Right ventricle myocardium inferior (tissue), 1 donor: ENCODE results near the gene CCDC82. TPM values are rescaled to one million over a fixed set of nuclear protein-coding genes. Genes with fewer than 3 reads are reported as not detected.

Experiments
- ATAC-seq: fragments of 200-7000 bp; cut with Tn5 transposase; one replicate; pipeline ENCODE4 v1.9.1; 2020; ENCODE audit warnings: mild to moderate bottlenecking, moderate library complexity
- DNase-seq: peaks from one replicate; pipeline ENCODE4 v3.0.0; 2021; ENCODE audit errors: missing footprints
- intact Hi-C: fragments of 100-400 bp; cut with DNase I; formaldehyde crosslinking; loops from one replicate; pipeline ENCODE4 v1.11.0; 2022
- total RNA-seq: library from RNA; stranded (reverse); fragmentation: NEBNext Ultra II Directional; extraction: Animal tissue kit (Norgen Biotek cat#: 25700); gene quantifications from one replicate; pipeline ENCODE4 v1.2.1, GENCODE V29; 2021
- donor health status: DM: no; HTN: yes; CAD: no; lungs with severe emphysema.

The CCDC82 gene
- total RNA-seq, 1 donor from 2014 or later: 16.9 TPM

DNA sequence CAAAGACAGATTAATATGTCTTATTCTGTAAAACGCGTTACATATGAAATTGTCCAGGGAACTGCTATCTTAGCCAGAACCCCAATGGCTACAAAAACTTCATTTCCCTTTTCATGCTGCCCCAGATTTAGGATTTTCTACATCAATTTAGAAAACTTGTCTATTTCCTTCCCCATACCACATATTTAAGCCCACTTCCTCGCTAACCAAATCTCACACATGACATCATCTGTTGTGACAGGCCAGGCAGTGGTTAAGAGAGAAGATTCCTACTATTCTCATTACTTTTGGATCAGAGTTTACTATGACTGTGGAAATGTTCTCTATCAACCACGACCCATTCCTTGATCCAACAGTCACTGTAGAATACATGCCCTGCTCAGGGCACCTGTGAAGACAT is 15.9 kb downstream of the CCDC82 start:
- DNase-seq (no peak), ATAC-seq (no peak)
- intact Hi-C loops: no loop called here

- ATAC-seq (no peak), DNase-seq (no peak)
- intact Hi-C loops: no loop called here
Measured at GRCh38 chr11:96367342-96367741, 22.4 kb downstream of the CCDC82 start.

DNA sequence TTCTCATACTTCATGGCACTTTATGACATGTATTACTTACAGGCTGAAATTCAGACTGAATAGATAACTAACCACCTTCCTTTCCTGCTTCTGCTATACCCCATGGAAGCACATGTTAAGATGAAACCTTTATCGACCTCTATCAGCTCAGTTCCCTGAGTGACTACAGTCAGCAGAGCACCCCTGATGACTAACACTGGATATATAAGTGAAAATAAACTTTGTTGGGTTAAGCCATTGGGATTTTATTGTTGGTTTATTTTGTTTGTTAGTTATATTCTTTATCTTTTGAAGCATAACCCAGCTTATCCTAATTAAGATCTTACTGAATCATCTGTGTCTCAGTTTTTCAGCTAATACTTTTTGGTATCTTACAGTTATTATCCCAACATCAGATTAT is 23.7 kb downstream of the CCDC82 start:
- no peak for DNase-seq
- ATAC-seq: no peak
- intact Hi-C loops: no loop called here

GRCh38 chr11:96365493-96365892 is 24.2 kb downstream of the CCDC82 start:
- intact Hi-C loops: no loop called here

GRCh38 chr11:96361778-96362177 is 27.9 kb downstream of the CCDC82 start:
- intact Hi-C loops: no loop called here
- DNase-seq (no peak), ATAC-seq (no peak)

More at GRCh38 chr11:96365493-96365892, 24.2 kb downstream of the CCDC82 start:
- ATAC-seq (no peak), DNase-seq (no peak)

DNA sequence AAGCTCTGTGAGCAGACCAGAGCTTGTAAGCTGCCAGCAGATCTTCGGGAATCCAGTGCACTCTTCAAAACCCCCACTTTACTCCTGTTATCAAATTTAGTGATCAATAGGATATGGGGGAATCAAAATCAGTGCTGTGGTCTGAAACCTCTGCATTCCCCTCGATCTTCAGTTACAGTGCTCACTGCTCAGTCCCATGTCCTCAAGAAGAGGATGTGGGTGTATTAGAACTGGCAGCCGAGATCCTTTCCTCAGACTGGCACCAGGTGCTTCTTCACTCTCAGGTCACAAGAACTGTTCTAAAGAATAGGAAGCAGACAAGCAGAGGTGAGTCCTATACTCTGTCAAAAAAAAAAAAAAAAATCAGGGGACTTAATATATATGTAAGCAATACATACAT is 31.4 kb downstream of the CCDC82 start:
- DNase-seq (no peak), ATAC-seq (no peak)
- intact Hi-C loops: no loop called here

DNA sequence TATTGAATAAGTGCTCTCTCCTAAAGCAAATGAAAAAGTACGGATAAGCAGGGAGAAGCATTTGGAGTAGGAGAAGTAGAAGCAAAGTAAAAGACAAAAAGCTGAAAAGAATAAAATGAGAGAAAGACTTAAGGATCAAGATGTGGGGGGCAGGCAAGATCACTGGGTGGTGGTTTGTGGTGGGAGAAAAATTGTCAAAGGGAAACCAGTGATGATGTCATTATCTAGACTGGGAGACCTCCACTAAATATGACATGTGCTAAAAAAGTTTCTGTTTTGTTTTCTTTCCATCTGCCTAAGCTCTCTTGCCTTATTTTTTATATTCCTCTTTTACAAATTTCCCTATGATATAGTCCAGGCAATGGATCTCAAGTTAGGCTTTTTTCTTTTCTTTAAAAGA is 31.9 kb downstream of the CCDC82 start:
- ATAC-seq (no peak), DNase-seq (no peak)
- intact Hi-C loops: no loop called here

- no peak for DNase-seq
- intact Hi-C loops: no loop called here
- ATAC-seq: no peak
Measured at GRCh38 chr11:96356848-96357247, 32.9 kb downstream of the CCDC82 start.

DNA sequence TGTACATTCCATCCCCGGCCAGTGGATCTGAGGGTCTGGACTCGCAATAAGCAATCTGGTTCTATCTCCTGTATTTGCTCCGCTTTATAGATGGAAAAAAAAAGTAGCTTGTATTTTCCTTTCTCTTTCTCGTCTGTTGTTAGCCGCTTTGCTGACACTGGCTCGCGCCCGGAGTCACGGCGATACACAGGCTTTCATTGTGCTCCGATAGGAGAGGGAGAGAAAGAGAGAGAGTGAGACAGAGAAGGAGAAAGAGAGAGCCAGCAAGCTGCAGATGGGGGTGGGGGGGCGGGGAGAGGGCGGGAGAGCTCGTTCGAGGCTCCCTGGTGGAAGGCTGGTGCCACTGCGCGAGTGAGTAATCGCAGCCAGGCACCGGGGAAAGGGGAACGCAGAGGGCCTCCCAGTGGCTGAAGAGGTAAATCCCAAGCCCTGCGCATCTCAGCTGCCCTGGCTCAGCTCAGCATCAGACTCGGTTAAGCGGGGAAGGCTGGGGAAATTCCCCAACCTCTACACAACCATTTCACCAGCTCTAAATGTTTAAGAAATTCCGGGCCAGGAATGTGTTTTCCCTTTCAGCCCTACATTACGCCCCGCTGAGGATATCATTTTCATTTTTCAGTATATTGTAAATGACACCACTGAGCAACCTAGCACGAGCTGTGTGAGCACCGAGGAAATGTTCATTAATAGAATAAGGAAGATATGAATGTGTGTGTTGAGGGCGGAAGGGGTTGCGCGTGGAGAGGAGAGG is 46.6 kb downstream of the CCDC82 start, which contains the start of gene MAML2:
MAML2 (minus strand) TSS at position 235 of the 751 bp plus-strand sequence. CDS start 1,300 bp downstream, outside the sequence.
- ATAC-seq (peak; percentile 94), DNase-seq (peak; percentile 96)
- intact Hi-C loops: loop anchor here (1.0 to 10.0 kb wide), 6 partner anchors 28 to 506 kb away; partner anchors contain the start of gene MTMR2

GRCh38 chr11:96342014-96342960 is 47.4 kb downstream of the CCDC82 start:
- intact Hi-C loops: loop anchor here (2.0 to 10.0 kb wide), 5 partner anchors 27 to 505 kb away; partner anchors contain the start of gene MTMR2
- DNase-seq (no peak), ATAC-seq (no peak)

- intact Hi-C loops: loop anchor here (2.0 to 10.0 kb wide), 5 partner anchors 27 to 505 kb away; partner anchors contain the start of gene MTMR2
- ATAC-seq (peak; percentile 37), DNase-seq (no peak)
Measured at GRCh38 chr11:96341211-96342013, 48.3 kb downstream of the CCDC82 start.

DNA sequence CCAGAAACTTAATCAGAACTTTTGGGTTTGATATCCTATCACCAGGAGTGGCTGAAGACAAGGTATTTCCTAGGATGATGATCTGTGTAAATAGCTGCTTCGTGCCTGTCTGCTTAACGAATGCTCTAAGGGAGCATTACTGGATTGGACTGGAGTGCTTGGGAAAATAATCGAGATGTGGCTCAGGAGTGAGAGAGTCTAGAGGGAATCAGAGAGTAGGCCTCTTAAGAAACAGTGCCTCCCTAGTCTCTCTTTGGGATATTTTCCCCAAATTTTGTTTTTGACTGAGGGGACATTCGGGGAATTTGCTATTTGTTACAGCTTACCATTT is 49.2 kb downstream of the CCDC82 start:
- intact Hi-C loops: loop anchor here (1.0 to 10.0 kb wide), 3 partner anchors 126 to 418 kb away; partner anchors contain the start of gene MTMR2
- peak; percentile 17 for ATAC-seq
- DNase-seq: no peak

GRCh38 chr11:96339706-96340554 is 49.8 kb downstream of the CCDC82 start:
- DNase-seq: no peak
- intact Hi-C loops: loop anchor here (1.0 to 10.0 kb wide), 3 partner anchors 125 to 418 kb away; partner anchors contain the start of gene MTMR2

GRCh38 chr11:96338910-96339705 is 50.6 kb downstream of the CCDC82 start:
- DNase-seq (peak; percentile 78), ATAC-seq (peak; percentile 42)
- intact Hi-C loops: no loop called here

More at GRCh38 chr11:96339706-96340554, 49.8 kb downstream of the CCDC82 start:
- ATAC-seq: no peak

DNA sequence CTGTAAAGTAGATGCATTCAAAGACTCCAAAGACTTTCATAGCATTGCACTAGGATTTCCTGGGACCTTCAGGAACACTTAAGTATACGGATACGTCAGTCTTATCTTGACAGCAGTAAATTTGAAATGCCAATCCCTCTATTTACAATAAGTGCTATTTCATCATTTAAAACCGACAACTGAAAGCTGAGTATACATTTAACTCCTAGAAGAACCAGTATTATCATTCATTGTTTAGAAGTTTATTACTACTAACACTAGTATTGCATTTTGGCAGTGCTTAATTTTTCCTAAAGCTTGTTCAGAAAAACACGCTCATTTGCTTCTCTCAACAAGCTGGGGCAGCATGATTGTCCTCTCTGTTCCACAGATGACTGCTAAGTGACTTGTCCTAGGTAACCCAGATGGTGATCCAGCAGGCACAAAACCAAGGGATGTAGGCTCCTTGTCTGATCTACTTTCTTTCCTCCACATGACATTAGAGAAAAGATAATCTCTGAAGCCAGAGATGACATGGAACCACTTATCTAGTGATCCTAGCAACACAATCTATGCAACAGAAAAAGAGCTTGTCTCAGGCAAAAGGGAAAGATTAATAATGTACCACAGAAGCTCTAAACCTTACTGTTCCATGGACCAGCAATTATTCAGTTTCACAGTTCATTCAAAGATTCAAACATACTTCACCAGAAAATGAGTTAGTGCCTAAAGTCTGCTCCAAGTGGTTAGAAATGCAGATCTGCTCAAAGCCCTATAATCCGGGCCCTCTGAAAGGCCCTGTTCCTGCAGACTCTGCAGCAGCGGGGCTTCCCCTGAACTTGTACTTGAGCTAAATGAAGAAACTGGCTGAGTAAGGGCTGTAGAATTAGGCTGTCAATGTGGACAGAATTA is 51.9 kb downstream of the CCDC82 start:
- intact Hi-C loops: no loop called here
- DNase-seq (no peak), ATAC-seq (no peak)

DNA sequence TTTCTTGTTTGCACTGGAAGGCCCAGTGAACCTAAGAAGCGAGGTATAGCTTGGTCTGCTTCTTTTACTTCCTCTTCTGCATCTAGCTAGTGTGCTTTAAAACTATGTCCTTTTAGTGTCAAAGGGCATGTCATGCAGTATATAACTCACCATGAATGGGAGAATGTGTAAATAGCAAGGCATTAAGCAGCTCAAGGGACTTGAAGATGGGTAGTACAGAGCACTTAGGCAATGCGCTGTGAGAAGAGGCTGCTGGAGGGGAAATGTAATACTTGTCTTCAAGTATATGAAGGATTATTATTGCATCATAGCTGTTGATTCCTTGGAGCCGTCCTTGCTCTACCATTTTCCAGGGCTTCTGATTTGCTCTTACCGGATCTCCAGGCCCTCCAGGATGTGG is 54.3 kb downstream of the CCDC82 start:
- ATAC-seq: no peak

More for the DNA sequence above, 54.3 kb downstream of the CCDC82 start:
- DNase-seq: no peak
- intact Hi-C loops: no loop called here
